Fibroblast of mammary gland (primary cell): ENCODE data around the gene CUL4A.

Experiments used
- DNase-seq: peaks from one replicate; pipeline ENCODE4 v3.0.0-alpha.2; 2010; ENCODE audit warnings: low read depth
- H3K4me3 ChIP-seq: 2 replicates; pipeline ENCODE4 v1.5.1; 2011; ENCODE audit warnings: low read depth, mild to moderate bottlenecking, low read length, moderate library complexity; ENCODE audit not compliant: control insufficient read depth
- CTCF ChIP-seq: conservative IDR thresholded peaks from 2 replicates; pipeline ENCODE4 v1.5.1; 2011; ENCODE audit warnings: low read depth, low read length, inconsistent platforms; ENCODE audit not compliant: control insufficient read depth, insufficient read depth

Gene CUL4A

GRCh38 chr13:113170511-113170910 lies 38.9 kb upstream of the CUL4A start:
- no peak for DNase-seq
- TF ChIP-seq CTCF: no peak
- H3K4me3 ChIP-seq: no peak overlapping the region

- H3K4me3 ChIP-seq: no peak overlapping the region
- no peak for DNase-seq
- TF ChIP-seq CTCF: no peak
Observed at GRCh38 chr13:113171250-113172125, 37.9 kb upstream of the CUL4A start.

GRCh38 chr13:113172419-113172926 lies 36.9 kb upstream of the CUL4A start:
- DNase-seq: no peak
- no peak overlapping the region for H3K4me3 ChIP-seq
- no peak for TF ChIP-seq CTCF

GRCh38 chr13:113176280-113176679 lies 33.1 kb upstream of the CUL4A start:
- H3K4me3 ChIP-seq: no peak overlapping the region
- DNase-seq: no peak

GRCh38 chr13:113176822-113177221 lies 32.6 kb upstream of the CUL4A start:
- TF ChIP-seq CTCF: no peak
- no peak overlapping the region for H3K4me3 ChIP-seq
- no peak for DNase-seq

More at GRCh38 chr13:113176280-113176679, 33.1 kb upstream of the CUL4A start:
- TF ChIP-seq CTCF: no peak

- peak; percentile 90 for DNase-seq
- TF ChIP-seq CTCF: no peak
- no peak overlapping the region for H3K4me3 ChIP-seq
Observed at GRCh38 chr13:113178070-113178895, 31.1 kb upstream of the CUL4A start.
